Lung (tissue), 12 donors: Measurements from ENCODE around the gene SFXN5. TPM values are rescaled to one million over a fixed set of nuclear protein-coding genes. Genes with fewer than 3 reads are reported as not detected.

Source experiments
- ATAC-seq: fragments of 200-7000 bp; cut with Tn5 transposase; one replicate; pipeline ENCODE4 v1.9.1; 2020; ENCODE audit warnings: moderate number of reproducible peaks; ENCODE audit not compliant: insufficient read depth, low FRiP score
- DNase-seq, 3 donors: peaks; one replicate each; pipeline ENCODE4 v3.0.0-alpha.2; 2013 to 2017
- H3K27ac ChIP-seq, 2 donors: one replicate each; pipeline ENCODE4 v1.5.1; 2013; ENCODE audit warnings: mild to moderate bottlenecking in 2 of 2, moderate library complexity in 2 of 2, control low read depth in 1 of 2, inconsistent platforms in 1 of 2, low read depth in 1 of 2, low read length in 1 of 2
- H3K27me3 ChIP-seq, 3 donors: one replicate each; pipeline ENCODE4 v1.5.1; 2013; ENCODE audit warnings: low read length in 2 of 3; ENCODE audit not compliant: control insufficient read depth in 3 of 3, insufficient read depth in 3 of 3
- H3K36me3 ChIP-seq, 4 donors: one replicate each; pipeline ENCODE4 v1.5.1; 2013; ENCODE audit warnings: low read length in 4 of 4, mild to moderate bottlenecking in 1 of 4, moderate library complexity in 1 of 4; ENCODE audit not compliant: control insufficient read depth in 4 of 4, insufficient read depth in 4 of 4
- H3K4me1 ChIP-seq, 5 donors: one replicate each; pipeline ENCODE4 v1.5.1; 2013; ENCODE audit warnings: low read length in 5 of 5, mild to moderate bottlenecking in 2 of 5, moderate library complexity in 1 of 5; ENCODE audit not compliant: control insufficient read depth in 5 of 5, insufficient read depth in 5 of 5
- H3K4me3 ChIP-seq: one replicate; pipeline ENCODE4 v1.5.1; 2013; ENCODE audit warnings: mild to moderate bottlenecking, control low read depth, moderate library complexity
- H3K9ac ChIP-seq, 2 donors: one replicate each; pipeline ENCODE4 v1.5.1; 2013; ENCODE audit warnings: low read length in 2 of 2, control low read depth in 1 of 2; ENCODE audit not compliant: insufficient read depth in 1 of 2
- H3K9me3 ChIP-seq, 4 donors: one replicate each; pipeline ENCODE4 v1.5.1; 2013; ENCODE audit warnings: low read length in 3 of 4, mild to moderate bottlenecking in 1 of 4, moderate library complexity in 1 of 4; ENCODE audit not compliant: control insufficient read depth in 4 of 4, insufficient read depth in 3 of 4
- CTCF ChIP-seq: IDR thresholded peaks from 2 replicates; pipeline ENCODE4 v1.5.1; 2012; ENCODE audit warnings: mild to moderate bottlenecking; ENCODE audit errors: control extremely low read depth, extremely low read depth
- WGBS, 2 donors: extraction: QIAGEN DNeasy Blood & Tissue Kit; methylation state at CpG; one replicate each; pipeline ENCODE4 v1.1.7; 2013; 5-methylcytosine and 5-hydroxymethylcytosine counted together
- polyA plus RNA-seq, 2 donors: library from polyadenylated mRNA; stranded (reverse); fragments of 200-250 nt; gene quantifications; one replicate each; pipeline ENCODE4 v1.2.1, GENCODE V29; 2013
- total RNA-seq, 2 donors: library from RNA; depleted of rRNA in 1 of 2; stranded (reverse); fragments of >200 nt in 1 of 2; gene quantifications; one replicate each; pipeline ENCODE4 v1.2.1, GENCODE V29; 2014 to 2021
- donor health status: control.
- donor health status: control.
- donor health status: Bipolar disorder and iron deficiency.
- donor health status: healthy.
- donor health status: DM: yes; HTN: yes; CAD: no.

SFXN5 gene
- total and polyA plus RNA-seq, 4 donors, result 8.3 to 15.6 (median 9.6) TPM

GRCh38 chr2:73116182-73116960 is 44.9 kb upstream of the SFXN5 start:
- TF ChIP-seq CTCF, result no peak
- ATAC-seq, result no peak
- H3K27me3 ChIP-seq, result no peaks in the 10 kb centered on the region
- H3K9ac ChIP-seq, result no peak overlapping the region
- peaks cover 0 to 15% (median 0%) of the 10 kb centered on the region in 5 donors for H3K4me1 ChIP-seq
- 72 to 77% methylated on average over 8 of the region's 8 CpGs for WGBS, 2 donors
- H3K4me3 ChIP-seq, result no peak overlapping the region
- DNase-seq, result no peak
- H3K27ac ChIP-seq, result no peak overlapping the region
- no peaks in the 10 kb centered on the region for H3K9me3 ChIP-seq
- no peaks in the 10 kb centered on the region for H3K36me3 ChIP-seq

GRCh38 chr2:73114273-73114867 is 42.9 kb upstream of the SFXN5 start:
- Histone ChIP-seq H3K36me3 (no peaks in the 10 kb centered on the region), H3K27me3 (no peaks in the 10 kb centered on the region), H3K4me1 (peaks cover 0 to 24% (median 0%) of the 10 kb centered on the region in 5 donors), H3K27ac (no peak overlapping the region), H3K4me3 (no peak overlapping the region), H3K9me3 (no peaks in the 10 kb centered on the region), H3K9ac (no peak overlapping the region)
- ATAC-seq (no peak), DNase-seq (no peak)
- TF ChIP-seq CTCF, result no peak
- WGBS, 2 donors, result 80 to 82% methylated on average over 4 of the region's 4 CpGs

GRCh38 chr2:73112913-73113854 is 41.7 kb upstream of the SFXN5 start, which contains the start of gene RAB11FIP5:
TSS of gene RAB11FIP5 (minus strand) at chr2:73112948. CDS start at chr2:73112777, 171 bp downstream.
- TF ChIP-seq CTCF, result no peak
- Histone ChIP-seq H3K9ac (peak within 1 kb of the TSS; percentile 14 to 68), H3K27ac (peak within 1 kb of the TSS; percentile 88 to 98), H3K4me1 (peaks cover 0 to 24% (median 0%) of the 10 kb centered on the region in 5 donors), H3K36me3 (no peaks in the 10 kb centered on the region), H3K9me3 (no peaks in the 10 kb centered on the region), H3K27me3 (no peaks in the 10 kb centered on the region), H3K4me3 (peak within 1 kb of the TSS; percentile 77)
- ATAC-seq (peak; percentile 90), DNase-seq (peak; percentile 66 to 80 (median 76))
- WGBS, 2 donors, result 2% methylated on average over 75 to 93 of the region's 93 CpGs
